ENCODE data around the gene STX8. TPM values are rescaled to one million over a fixed set of nuclear protein-coding genes. Genes with fewer than 3 reads are reported as not detected.
A peak's percentile ranks its signal among the peaks of the same experiment; 100 is the strongest.

STX8 gene
- polyA plus RNA-seq, 3 donors from 2014 or later: 249 to 381 (median 263) TPM

GRCh38 chr17:9256751-9257629, 318.6 kb downstream of the STX8 start:
- H3K9me3 Mint-ChIP-seq: no peaks in the 10 kb centered on the region
- H3K4me3 Mint-ChIP-seq: no peak overlapping the region
- peaks cover 18 to 49% of the 10 kb centered on the region in 2 donors for H3K4me1 Mint-ChIP-seq
- H3K36me3 Mint-ChIP-seq: peaks cover 5 to 6% (median 6%) of the 10 kb centered on the region in 3 donors
- no peak overlapping the region for H3K27ac Mint-ChIP-seq
- peaks cover 0 to 2% (median 0%) of the 10 kb centered on the region in 3 donors for H3K27me3 Mint-ChIP-seq (ENCODE audit: low read depth in 3 of 3)
- DNase-seq: no peak

- H3K4me3 Mint-ChIP-seq: no peak overlapping the region
- H3K4me1 Mint-ChIP-seq: peaks cover 18 to 43% of the 10 kb centered on the region in 2 donors
- no peak for DNase-seq
- no peaks in the 10 kb centered on the region for H3K9me3 Mint-ChIP-seq
- no peak overlapping the region for H3K27ac Mint-ChIP-seq
- peaks cover 5 to 6% (median 6%) of the 10 kb centered on the region in 3 donors for H3K36me3 Mint-ChIP-seq
- H3K27me3 Mint-ChIP-seq (ENCODE audit: low read depth in 3 of 3): peaks cover 0 to 2% (median 0%) of the 10 kb centered on the region in 3 donors
Observed at GRCh38 chr17:9256361-9256750, 319.3 kb downstream of the STX8 start.

- peaks cover 20 to 38% of the 10 kb centered on the region in 2 donors for H3K4me1 Mint-ChIP-seq
- H3K27ac Mint-ChIP-seq: no peak overlapping the region
- H3K27me3 Mint-ChIP-seq (ENCODE audit: low read depth in 3 of 3): peaks cover 0 to 2% (median 0%) of the 10 kb centered on the region in 3 donors
- peaks cover 5 to 6% (median 6%) of the 10 kb centered on the region in 3 donors for H3K36me3 Mint-ChIP-seq
- H3K4me3 Mint-ChIP-seq: no peak overlapping the region
- no peaks in the 10 kb centered on the region for H3K9me3 Mint-ChIP-seq
- no peak for DNase-seq
Observed at GRCh38 chr17:9255833-9256232, 319.8 kb downstream of the STX8 start.

GRCh38 chr17:9254841-9255240, 320.8 kb downstream of the STX8 start:
- H3K4me3 Mint-ChIP-seq: no peak overlapping the region
- no peak for DNase-seq
- H3K27me3 Mint-ChIP-seq (ENCODE audit: low read depth in 3 of 3): peaks cover 0 to 2% (median 0%) of the 10 kb centered on the region in 3 donors
- no peak overlapping the region for H3K27ac Mint-ChIP-seq
- H3K36me3 Mint-ChIP-seq: peaks cover 5 to 6% (median 6%) of the 10 kb centered on the region in 3 donors
- H3K9me3 Mint-ChIP-seq: no peaks in the 10 kb centered on the region
- peaks cover 20 to 36% of the 10 kb centered on the region in 2 donors for H3K4me1 Mint-ChIP-seq

- DNase-seq: no peak
- Mint-ChIP-seq H3K36me3 (peaks cover 5 to 11% (median 10%) of the 10 kb centered on the region in 3 donors), H3K27ac (peak overlapping the region in 3 of 6 donors; percentile 13 to 77 (median 13)), H3K9me3 (no peaks in the 10 kb centered on the region), H3K4me1 (peaks cover 14 to 24% of the 10 kb centered on the region in 2 donors), H3K4me3 (no peak overlapping the region), H3K27me3 (ENCODE audit: low read depth in 3 of 3) (peaks cover 1 to 2% (median 1%) of the 10 kb centered on the region in 3 donors)
Observed at GRCh38 chr17:9253308-9253707, 322.3 kb downstream of the STX8 start.

GRCh38 chr17:9251273-9251672, 324.3 kb downstream of the STX8 start:
- no peaks in the 10 kb centered on the region for H3K9me3 Mint-ChIP-seq
- H3K27me3 Mint-ChIP-seq (ENCODE audit: low read depth in 3 of 3): peaks cover 1 to 4% (median 2%) of the 10 kb centered on the region in 3 donors
- no peak overlapping the region for H3K4me3 Mint-ChIP-seq
- no peak for DNase-seq
- peaks cover 8 to 12% of the 10 kb centered on the region in 2 donors for H3K4me1 Mint-ChIP-seq
- H3K36me3 Mint-ChIP-seq: peaks cover 5 to 12% (median 11%) of the 10 kb centered on the region in 3 donors
- no peak overlapping the region for H3K27ac Mint-ChIP-seq

- Mint-ChIP-seq H3K4me3 (no peak overlapping the region), H3K4me1 (peaks cover 8 to 12% of the 10 kb centered on the region in 2 donors), H3K27ac (peak overlapping the region in 1 of 6 donors; percentile 39), H3K27me3 (ENCODE audit: low read depth in 3 of 3) (peaks cover 1 to 4% (median 2%) of the 10 kb centered on the region in 3 donors), H3K9me3 (no peaks in the 10 kb centered on the region), H3K36me3 (peaks cover 5 to 12% (median 11%) of the 10 kb centered on the region in 3 donors)
- no peak for DNase-seq
Observed at GRCh38 chr17:9249245-9249953, 326.2 kb downstream of the STX8 start.

- Mint-ChIP-seq H3K27ac (no peak overlapping the region), H3K4me1 (peaks cover 0 to 2% of the 10 kb centered on the region in 2 donors), H3K27me3 (ENCODE audit: low read depth in 3 of 3) (peaks cover 1 to 4% (median 2%) of the 10 kb centered on the region in 3 donors), H3K9me3 (no peaks in the 10 kb centered on the region), H3K4me3 (no peak overlapping the region), H3K36me3 (peaks cover 5 to 7% (median 5%) of the 10 kb centered on the region in 3 donors)
- DNase-seq: no peak
Observed at GRCh38 chr17:9247401-9247938, 328.1 kb downstream of the STX8 start.

- DNase-seq: no peak
- Mint-ChIP-seq H3K9me3 (no peaks in the 10 kb centered on the region), H3K27me3 (ENCODE audit: low read depth in 3 of 3) (peaks cover 1 to 7% (median 3%) of the 10 kb centered on the region in 3 donors), H3K27ac (peak overlapping the region in 1 of 6 donors; percentile 14), H3K36me3 (peaks cover 3 to 5% (median 4%) of the 10 kb centered on the region in 3 donors), H3K4me3 (no peak overlapping the region), H3K4me1 (peaks cover 12 to 14% of the 10 kb centered on the region in 2 donors)
Observed at GRCh38 chr17:9244066-9245052, 331.3 kb downstream of the STX8 start.

- no peak overlapping the region for H3K4me3 Mint-ChIP-seq
- H3K9me3 Mint-ChIP-seq: no peaks in the 10 kb centered on the region
- peaks cover 21 to 25% of the 10 kb centered on the region in 2 donors for H3K4me1 Mint-ChIP-seq
- peaks cover 0 to 2% (median 0%) of the 10 kb centered on the region in 3 donors for H3K36me3 Mint-ChIP-seq
- H3K27me3 Mint-ChIP-seq (ENCODE audit: low read depth in 3 of 3): peaks cover 0 to 9% (median 7%) of the 10 kb centered on the region in 3 donors
- DNase-seq: no peak
- no peak overlapping the region for H3K27ac Mint-ChIP-seq
Observed at GRCh38 chr17:9242983-9243382, 332.6 kb downstream of the STX8 start.

GRCh38 chr17:9242497-9242881, 333.1 kb downstream of the STX8 start:
- H3K4me3 Mint-ChIP-seq: no peak overlapping the region
- no peaks in the 10 kb centered on the region for H3K36me3 Mint-ChIP-seq
- H3K27me3 Mint-ChIP-seq (ENCODE audit: low read depth in 3 of 3): peaks cover 0 to 8% (median 8%) of the 10 kb centered on the region in 3 donors
- H3K27ac Mint-ChIP-seq: peak overlapping the region in 3 of 6 donors; percentile 23 to 45 (median 45)
- H3K9me3 Mint-ChIP-seq: no peaks in the 10 kb centered on the region
- H3K4me1 Mint-ChIP-seq: peaks cover 21 to 25% of the 10 kb centered on the region in 2 donors
- DNase-seq: no peak

- no peak for DNase-seq
- H3K4me1 Mint-ChIP-seq: peaks cover 21 to 27% of the 10 kb centered on the region in 2 donors
- H3K36me3 Mint-ChIP-seq: no peaks in the 10 kb centered on the region
- H3K27me3 Mint-ChIP-seq (ENCODE audit: low read depth in 3 of 3): peaks cover 0 to 8% (median 8%) of the 10 kb centered on the region in 3 donors
- no peaks in the 10 kb centered on the region for H3K9me3 Mint-ChIP-seq
- H3K27ac Mint-ChIP-seq: peak overlapping the region; percentile 12 to 84 (median 74)
- peak overlapping the region in 4 of 5 donors; percentile 53 to 65 (median 60) for H3K4me3 Mint-ChIP-seq
Observed at GRCh38 chr17:9241774-9242496, 333.7 kb downstream of the STX8 start.

All from immature natural killer cell (primary cell).